Measurements from ENCODE around the gene PLA2G2D. TPM values are rescaled to one million over a fixed set of nuclear protein-coding genes. Genes with fewer than 3 reads are reported as not detected.

The PLA2G2D gene
- total RNA-seq, 1 experiment from 2014 or later = not detected

Other genes with a start within 250 kb of the PLA2G2D start
- gene OTUD3, start 237.1 kb downstream of the PLA2G2D start, total RNA-seq (2014; rRNA removed; shearing (Covaris generic)) = 4.7 and 5.0 TPM in 2 replicates
- not detected in 2 replicates for gene PLA2G2E, start 195.9 kb downstream of the PLA2G2D start, total RNA-seq (2014; rRNA removed; shearing (Covaris generic))
- gene PLA2G2A, start 139.9 kb downstream of the PLA2G2D start, total RNA-seq (2014; rRNA removed; shearing (Covaris generic)) = not detected in 2 replicates
- gene PLA2G5, start 49.3 kb downstream of the PLA2G2D start, total RNA-seq (2014; rRNA removed; shearing (Covaris generic)) = not detected in 2 replicates
- gene PLA2G2F, start 19.8 kb upstream of the PLA2G2D start, total RNA-seq (2014; rRNA removed; shearing (Covaris generic)) = not detected in 2 replicates
- 0.11 and 0.48 TPM in 2 replicates for gene UBXN10, start 66.6 kb upstream of the PLA2G2D start, total RNA-seq (2014; rRNA removed; shearing (Covaris generic))
- gene PLA2G2C, start 67.0 kb upstream of the PLA2G2D start, total RNA-seq (2014; rRNA removed; shearing (Covaris generic)) = not detected in 2 replicates
- gene VWA5B1, start 171.3 kb upstream of the PLA2G2D start, total RNA-seq (2014; rRNA removed; shearing (Covaris generic)) = not detected in 2 replicates